ENCODE results near the gene FPR1. TPM values are rescaled to one million over a fixed set of nuclear protein-coding genes. Genes with fewer than 3 reads are reported as not detected.

The FPR1 gene
- total RNA-seq, 1 experiment from 2014 or later: 6.2 TPM

GRCh38 chr19:51726049-51726448 lies 25.6 kb downstream of the FPR1 start:
- DNase-seq (ENCODE audit: unreplicated experiment): peak; percentile 94
- ChIA-PET CTCF (interaction anchor here (1.0 to 1.2 kb wide), 3 partner anchors 13 to 50 kb away, joined by 3 to 6 read pairs (median 5); no protein-coding TSS in a partner anchor), POLR2A (interaction anchor here (0.8 to 3.6 kb wide), 11 partner anchors 9 to 52 kb away, joined by 4 to 25 read pairs (median 7); partner anchors contain the start of gene FPR1)
- H3K27me3 Mint-ChIP-seq (ENCODE audit: insufficient read depth, unreplicated experiment): no peaks in the 10 kb centered on the region
- peaks cover 51% of the 10 kb centered on the region for H3K4me1 Mint-ChIP-seq (ENCODE audit: insufficient read depth, unreplicated experiment)
- BruUV-seq (replicated peaks): no TSS peak
- peak overlapping the region; percentile 45 for H3K4me3 Mint-ChIP-seq (ENCODE audit: unreplicated experiment)
- H3K9me3 Mint-ChIP-seq (ENCODE audit: unreplicated experiment): peaks cover 7% of the 10 kb centered on the region
- no peak for TF ChIP-seq CTCF (IDR thresholded peaks at IDR 0.05; ENCODE audit: unreplicated experiment)
- H3K36me3 Mint-ChIP-seq (ENCODE audit: insufficient read depth, unreplicated experiment): peaks cover 7% of the 10 kb centered on the region
- peak overlapping the region; percentile 85 for H3K27ac Mint-ChIP-seq (ENCODE audit: low read depth, unreplicated experiment)
- intact Hi-C loops (cut with micrococcal nuclease): loop anchor here (2.0 to 5.0 kb wide), 2 partner anchors 25 to 51 kb away; partner anchors contain the start of gene FPR1

GRCh38 chr19:51724543-51724942 lies 27.1 kb downstream of the FPR1 start:
- no peak for DNase-seq (ENCODE audit: unreplicated experiment)
- H3K27me3 Mint-ChIP-seq (ENCODE audit: insufficient read depth, unreplicated experiment): no peaks in the 10 kb centered on the region
- H3K4me1 Mint-ChIP-seq (ENCODE audit: insufficient read depth, unreplicated experiment): peaks cover 51% of the 10 kb centered on the region
- intact Hi-C loops (cut with micrococcal nuclease): no loop called here
- H3K36me3 Mint-ChIP-seq (ENCODE audit: insufficient read depth, unreplicated experiment): peaks cover 7% of the 10 kb centered on the region
- H3K9me3 Mint-ChIP-seq (ENCODE audit: unreplicated experiment): peaks cover 7% of the 10 kb centered on the region
- no TSS peak for BruUV-seq (replicated peaks)
- no peak for TF ChIP-seq CTCF (IDR thresholded peaks at IDR 0.05; ENCODE audit: unreplicated experiment)
- CTCF ChIA-PET: interaction anchor here (0.6 to 1.6 kb wide), 6 partner anchors 19 to 377 kb away, joined by 3 to 10 read pairs (median 4); no protein-coding TSS in a partner anchor
- peak overlapping the region; percentile 85 for H3K27ac Mint-ChIP-seq (ENCODE audit: low read depth, unreplicated experiment)
- POLR2A ChIA-PET: interaction anchor here (0.6 to 3.6 kb wide), 5 partner anchors 10 to 43 kb away, joined by 3 to 25 read pairs (median 3); no protein-coding TSS in a partner anchor
- peak overlapping the region; percentile 45 for H3K4me3 Mint-ChIP-seq (ENCODE audit: unreplicated experiment)

- Mint-ChIP-seq H3K36me3 (ENCODE audit: insufficient read depth, unreplicated experiment) (peaks cover 4% of the 10 kb centered on the region), H3K4me3 (ENCODE audit: unreplicated experiment) (no peak overlapping the region), H3K27me3 (ENCODE audit: insufficient read depth, unreplicated experiment) (no peaks in the 10 kb centered on the region), H3K4me1 (ENCODE audit: insufficient read depth, unreplicated experiment) (peaks cover 37% of the 10 kb centered on the region), H3K9me3 (ENCODE audit: unreplicated experiment) (peaks cover 4% of the 10 kb centered on the region), H3K27ac (ENCODE audit: low read depth, unreplicated experiment) (no peak overlapping the region)
- BruUV-seq (replicated peaks): no TSS peak
- POLR2A ChIA-PET: interaction anchor here (1.2 to 1.6 kb wide), 3 partner anchors 12 to 29 kb away, joined by 3 to 8 read pairs (median 3); partner anchors contain the start of gene FPR1
- DNase-seq (ENCODE audit: unreplicated experiment): no peak
- intact Hi-C loops (cut with micrococcal nuclease): no loop called here
- no peak for TF ChIP-seq CTCF (IDR thresholded peaks at IDR 0.05; ENCODE audit: unreplicated experiment)
- CTCF ChIA-PET: interaction anchor here (0.6 kb wide), 1 partner anchor 124 kb away, joined by 3 read pairs; no protein-coding TSS in a partner anchor
Observed at GRCh38 chr19:51722492-51722891, 29.2 kb downstream of the FPR1 start.

GRCh38 chr19:51721905-51722304 lies 29.8 kb downstream of the FPR1 start:
- ChIA-PET CTCF (interaction anchor here (0.7 kb wide), 1 partner anchor 77 kb away, joined by 3 read pairs; no protein-coding TSS in a partner anchor), POLR2A (interaction anchor here (0.6 kb wide), 1 partner anchor 24 kb away, joined by 4 read pairs; no protein-coding TSS in a partner anchor)
- DNase-seq (ENCODE audit: unreplicated experiment): no peak
- H3K27me3 Mint-ChIP-seq (ENCODE audit: insufficient read depth, unreplicated experiment): no peaks in the 10 kb centered on the region
- no peak overlapping the region for H3K4me3 Mint-ChIP-seq (ENCODE audit: unreplicated experiment)
- BruUV-seq (replicated peaks): no TSS peak
- peaks cover 31% of the 10 kb centered on the region for H3K4me1 Mint-ChIP-seq (ENCODE audit: insufficient read depth, unreplicated experiment)
- intact Hi-C loops (cut with micrococcal nuclease): no loop called here
- no peak overlapping the region for H3K27ac Mint-ChIP-seq (ENCODE audit: low read depth, unreplicated experiment)
- H3K36me3 Mint-ChIP-seq (ENCODE audit: insufficient read depth, unreplicated experiment): no peaks in the 10 kb centered on the region
- no peak for TF ChIP-seq CTCF (IDR thresholded peaks at IDR 0.05; ENCODE audit: unreplicated experiment)
- H3K9me3 Mint-ChIP-seq (ENCODE audit: unreplicated experiment): no peaks in the 10 kb centered on the region

All from MCF 10A (cell line).